SK-N-SH treated with all-trans-retinoic acid at 6 μM for 48 hours (cell line): ENCODE data around the gene STIMATE.

Source experiments
- ATAC-seq: fragments of 200-7000 bp; cut with Tn5 transposase; 3 replicates; pipeline ENCODE4 v1.9.1; 2020; ENCODE audit warnings: mild to moderate bottlenecking, moderate library complexity
- ARNTL ChIP-seq: fragments of 450-650 bp; formaldehyde crosslinking; IDR thresholded peaks from 2 replicates; pipeline ENCODE4 v1.5.0; 2020; ENCODE audit warnings: low read depth, mild to moderate bottlenecking, moderate library complexity, borderline replicate concordance
- BACH2 ChIP-seq: fragments of 250-450 bp; sonication (Bioruptor Pico); IDR thresholded peaks from 2 replicates; pipeline ENCODE4 v1.9.0; 2021; ENCODE audit warnings: mild to moderate bottlenecking, borderline replicate concordance
- CSDC2 ChIP-seq: fragments of 250-450 bp; sonication (Bioruptor Pico); IDR thresholded peaks from 2 replicates; pipeline ENCODE4 v1.5.0; 2020; ENCODE audit warnings: mild to moderate bottlenecking, moderate library complexity
- ESRRG ChIP-seq: fragments of 250-450 bp; sonication (Bioruptor Pico); IDR thresholded peaks from 2 replicates; pipeline ENCODE4 v1.6.1; 2021; ENCODE audit warnings: mild to moderate bottlenecking
- GLIS3 ChIP-seq: fragments of 250-450 bp; sonication (Bioruptor Pico); IDR thresholded peaks from 2 replicates; pipeline ENCODE4 v1.5.0; 2020; ENCODE audit warnings: mild to moderate bottlenecking, moderate library complexity
- ISL1 ChIP-seq: fragments of 250-450 bp; sonication (Bioruptor Pico); IDR thresholded peaks from 2 replicates; pipeline ENCODE4 v2.1.2; 2022; ENCODE audit warnings: mild to moderate bottlenecking, moderate library complexity
- OSR1 ChIP-seq: fragments of 250-450 bp; sonication (Bioruptor Pico); IDR thresholded peaks from 2 replicates; pipeline ENCODE4 v1.8.0; 2022; ENCODE audit warnings: moderate library complexity, mild to moderate bottlenecking, inconsistent platforms
- PPARA ChIP-seq: fragments of 250-450 bp; sonication (Bioruptor Pico); IDR thresholded peaks from 2 replicates; pipeline ENCODE4 v1.5.0; 2020; ENCODE audit warnings: mild to moderate bottlenecking, borderline replicate concordance
- RARB ChIP-seq: fragments of 250-450 bp; sonication (Bioruptor Pico); IDR thresholded peaks from 2 replicates; pipeline ENCODE4 v1.8.0; 2021; ENCODE audit warnings: mild to moderate bottlenecking, moderate library complexity
- SNAI2 ChIP-seq: fragments of 250-450 bp; sonication (Bioruptor Pico); IDR thresholded peaks from 2 replicates; pipeline ENCODE4 v1.5.0; 2020; ENCODE audit warnings: mild to moderate bottlenecking, moderate library complexity
- TCF4 ChIP-seq: fragments of 250-450 bp; sonication (Bioruptor Pico); IDR thresholded peaks from 2 replicates; pipeline ENCODE4 v1.8.0; 2021; ENCODE audit warnings: mild to moderate bottlenecking, moderate library complexity, borderline replicate concordance
- TOX ChIP-seq: fragments of 250-450 bp; sonication (Bioruptor Pico); IDR thresholded peaks from 2 replicates; pipeline ENCODE4 v1.8.0; 2021; ENCODE audit warnings: mild to moderate bottlenecking, moderate library complexity, borderline replicate concordance
- ZC3H10 ChIP-seq: fragments of 250-450 bp; sonication (Bioruptor Pico); IDR thresholded peaks from 2 replicates; pipeline ENCODE4 v1.5.1; 2021; ENCODE audit warnings: mild to moderate bottlenecking, moderate library complexity
- ZFP30 ChIP-seq: fragments of 450-650 bp; formaldehyde crosslinking; IDR thresholded peaks from 2 replicates; pipeline ENCODE4 v1.5.0; 2022; ENCODE audit warnings: mild to moderate bottlenecking, moderate library complexity
- ZNF565 ChIP-seq: fragments of 450-650 bp; formaldehyde crosslinking; conservative IDR thresholded peaks from 2 replicates; pipeline ENCODE4 v1.5.0; 2020; ENCODE audit warnings: low read depth, mild to moderate bottlenecking, moderate library complexity
- ZNF70 ChIP-seq: fragments of 450-650 bp; formaldehyde crosslinking; IDR thresholded peaks from 2 replicates; pipeline ENCODE4 v1.5.0; 2020; ENCODE audit warnings: mild to moderate bottlenecking, moderate library complexity
- TF ChIP-seq, protein P1 (sequence below): fragments of 250-450 bp; sonication (Bioruptor Pico); IDR thresholded peaks from 2 replicates; pipeline ENCODE4 v1.8.0; 2021; ENCODE audit warnings: low read depth, mild to moderate bottlenecking, moderate library complexity, borderline replicate concordance
- TF ChIP-seq, protein P2 (sequence below): fragments of 250-450 bp; sonication (Bioruptor Pico); IDR thresholded peaks from 2 replicates; pipeline ENCODE4 v1.5.1; 2020; ENCODE audit warnings: low read depth, mild to moderate bottlenecking, moderate library complexity
- TF ChIP-seq, protein P3 (sequence below): fragments of 250-450 bp; sonication (Bioruptor Pico); IDR thresholded peaks from 2 replicates; pipeline ENCODE4 v1.8.0; 2020; ENCODE audit warnings: mild to moderate bottlenecking, moderate library complexity, borderline replicate concordance
- TF ChIP-seq, protein P4 (sequence below): fragments of 250-450 bp; sonication (Bioruptor Pico); IDR thresholded peaks from 2 replicates; pipeline ENCODE4 v1.5.1; 2021; ENCODE audit warnings: mild to moderate bottlenecking, moderate library complexity
- TF ChIP-seq, protein P5 (sequence below): fragments of 250-450 bp; sonication (Bioruptor Pico); IDR thresholded peaks from 2 replicates; pipeline ENCODE4 v1.5.0; 2020; ENCODE audit warnings: mild to moderate bottlenecking, moderate library complexity

STIMATE gene

DNA sequence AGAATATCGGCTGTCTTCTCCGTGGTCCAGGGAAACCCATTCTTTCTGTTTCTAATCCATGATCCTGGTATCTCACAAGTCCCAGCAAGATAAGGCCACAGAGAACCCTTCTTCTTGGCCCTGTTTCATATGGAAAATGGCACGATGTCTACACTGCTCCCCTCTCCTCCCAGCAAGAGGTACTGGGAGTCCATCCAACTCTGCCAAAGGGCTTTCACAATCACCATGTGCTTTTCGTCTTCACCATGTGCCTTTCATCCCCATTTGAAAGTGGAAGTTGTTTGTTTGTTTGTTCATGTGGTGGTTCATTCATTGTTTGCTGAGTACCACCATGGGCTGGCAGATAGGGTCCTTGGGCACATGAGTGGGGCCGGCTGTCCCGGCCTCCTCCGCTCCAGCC is 97.3 kb downstream of the STIMATE start:
- ATAC-seq: no peak
- TF ChIP-seq, protein P1, sequence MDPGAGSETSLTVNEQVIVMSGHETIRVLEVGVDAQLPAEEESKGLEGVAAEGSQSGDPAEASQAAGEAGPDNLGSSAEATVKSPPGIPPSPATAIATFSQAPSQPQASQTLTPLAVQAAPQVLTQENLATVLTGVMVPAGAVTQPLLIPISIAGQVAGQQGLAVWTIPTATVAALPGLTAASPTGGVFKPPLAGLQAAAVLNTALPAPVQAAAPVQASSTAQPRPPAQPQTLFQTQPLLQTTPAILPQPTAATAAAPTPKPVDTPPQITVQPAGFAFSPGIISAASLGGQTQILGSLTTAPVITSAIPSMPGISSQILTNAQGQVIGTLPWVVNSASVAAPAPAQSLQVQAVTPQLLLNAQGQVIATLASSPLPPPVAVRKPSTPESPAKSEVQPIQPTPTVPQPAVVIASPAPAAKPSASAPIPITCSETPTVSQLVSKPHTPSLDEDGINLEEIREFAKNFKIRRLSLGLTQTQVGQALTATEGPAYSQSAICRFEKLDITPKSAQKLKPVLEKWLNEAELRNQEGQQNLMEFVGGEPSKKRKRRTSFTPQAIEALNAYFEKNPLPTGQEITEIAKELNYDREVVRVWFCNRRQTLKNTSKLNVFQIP (CRISPR knock-in tag): no peak
- TF ChIP-seq TOX (CRISPR knock-in tag) (no peak), ZC3H10 (CRISPR knock-in tag) (no peak), BACH2 (CRISPR knock-in tag) (no peak), ZNF70 (no peak), PPARA (CRISPR knock-in tag) (no peak), ZFP30 (CRISPR knock-in tag) (no peak), SNAI2 (no peak), CSDC2 (no peak), ZNF565 (no peak), RARB (CRISPR knock-in tag) (no peak), ISL1 (no peak)
- TF ChIP-seq, protein P2, sequence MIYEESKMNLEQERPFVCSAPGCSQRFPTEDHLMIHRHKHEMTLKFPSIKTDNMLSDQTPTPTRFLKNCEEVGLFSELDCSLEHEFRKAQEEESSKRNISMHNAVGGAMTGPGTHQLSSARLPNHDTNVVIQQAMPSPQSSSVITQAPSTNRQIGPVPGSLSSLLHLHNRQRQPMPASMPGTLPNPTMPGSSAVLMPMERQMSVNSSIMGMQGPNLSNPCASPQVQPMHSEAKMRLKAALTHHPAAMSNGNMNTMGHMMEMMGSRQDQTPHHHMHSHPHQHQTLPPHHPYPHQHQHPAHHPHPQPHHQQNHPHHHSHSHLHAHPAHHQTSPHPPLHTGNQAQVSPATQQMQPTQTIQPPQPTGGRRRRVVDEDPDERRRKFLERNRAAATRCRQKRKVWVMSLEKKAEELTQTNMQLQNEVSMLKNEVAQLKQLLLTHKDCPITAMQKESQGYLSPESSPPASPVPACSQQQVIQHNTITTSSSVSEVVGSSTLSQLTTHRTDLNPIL (CRISPR knock-in tag): no peak
- TF ChIP-seq, protein P3, sequence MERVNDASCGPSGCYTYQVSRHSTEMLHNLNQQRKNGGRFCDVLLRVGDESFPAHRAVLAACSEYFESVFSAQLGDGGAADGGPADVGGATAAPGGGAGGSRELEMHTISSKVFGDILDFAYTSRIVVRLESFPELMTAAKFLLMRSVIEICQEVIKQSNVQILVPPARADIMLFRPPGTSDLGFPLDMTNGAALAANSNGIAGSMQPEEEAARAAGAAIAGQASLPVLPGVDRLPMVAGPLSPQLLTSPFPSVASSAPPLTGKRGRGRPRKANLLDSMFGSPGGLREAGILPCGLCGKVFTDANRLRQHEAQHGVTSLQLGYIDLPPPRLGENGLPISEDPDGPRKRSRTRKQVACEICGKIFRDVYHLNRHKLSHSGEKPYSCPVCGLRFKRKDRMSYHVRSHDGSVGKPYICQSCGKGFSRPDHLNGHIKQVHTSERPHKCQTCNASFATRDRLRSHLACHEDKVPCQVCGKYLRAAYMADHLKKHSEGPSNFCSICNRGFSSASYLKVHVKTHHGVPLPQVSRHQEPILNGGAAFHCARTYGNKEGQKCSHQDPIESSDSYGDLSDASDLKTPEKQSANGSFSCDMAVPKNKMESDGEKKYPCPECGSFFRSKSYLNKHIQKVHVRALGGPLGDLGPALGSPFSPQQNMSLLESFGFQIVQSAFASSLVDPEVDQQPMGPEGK (CRISPR knock-in tag): no peak
- TF ChIP-seq, protein P4, sequence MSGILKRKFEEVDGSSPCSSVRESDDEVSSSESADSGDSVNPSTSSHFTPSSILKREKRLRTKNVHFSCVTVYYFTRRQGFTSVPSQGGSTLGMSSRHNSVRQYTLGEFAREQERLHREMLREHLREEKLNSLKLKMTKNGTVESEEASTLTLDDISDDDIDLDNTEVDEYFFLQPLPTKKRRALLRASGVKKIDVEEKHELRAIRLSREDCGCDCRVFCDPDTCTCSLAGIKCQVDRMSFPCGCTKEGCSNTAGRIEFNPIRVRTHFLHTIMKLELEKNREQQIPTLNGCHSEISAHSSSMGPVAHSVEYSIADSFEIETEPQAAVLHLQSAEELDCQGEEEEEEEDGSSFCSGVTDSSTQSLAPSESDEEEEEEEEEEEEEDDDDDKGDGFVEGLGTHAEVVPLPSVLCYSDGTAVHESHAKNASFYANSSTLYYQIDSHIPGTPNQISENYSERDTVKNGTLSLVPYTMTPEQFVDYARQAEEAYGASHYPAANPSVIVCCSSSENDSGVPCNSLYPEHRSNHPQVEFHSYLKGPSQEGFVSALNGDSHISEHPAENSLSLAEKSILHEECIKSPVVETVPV (CRISPR knock-in tag): no peak
- TF ChIP-seq, protein P5, sequence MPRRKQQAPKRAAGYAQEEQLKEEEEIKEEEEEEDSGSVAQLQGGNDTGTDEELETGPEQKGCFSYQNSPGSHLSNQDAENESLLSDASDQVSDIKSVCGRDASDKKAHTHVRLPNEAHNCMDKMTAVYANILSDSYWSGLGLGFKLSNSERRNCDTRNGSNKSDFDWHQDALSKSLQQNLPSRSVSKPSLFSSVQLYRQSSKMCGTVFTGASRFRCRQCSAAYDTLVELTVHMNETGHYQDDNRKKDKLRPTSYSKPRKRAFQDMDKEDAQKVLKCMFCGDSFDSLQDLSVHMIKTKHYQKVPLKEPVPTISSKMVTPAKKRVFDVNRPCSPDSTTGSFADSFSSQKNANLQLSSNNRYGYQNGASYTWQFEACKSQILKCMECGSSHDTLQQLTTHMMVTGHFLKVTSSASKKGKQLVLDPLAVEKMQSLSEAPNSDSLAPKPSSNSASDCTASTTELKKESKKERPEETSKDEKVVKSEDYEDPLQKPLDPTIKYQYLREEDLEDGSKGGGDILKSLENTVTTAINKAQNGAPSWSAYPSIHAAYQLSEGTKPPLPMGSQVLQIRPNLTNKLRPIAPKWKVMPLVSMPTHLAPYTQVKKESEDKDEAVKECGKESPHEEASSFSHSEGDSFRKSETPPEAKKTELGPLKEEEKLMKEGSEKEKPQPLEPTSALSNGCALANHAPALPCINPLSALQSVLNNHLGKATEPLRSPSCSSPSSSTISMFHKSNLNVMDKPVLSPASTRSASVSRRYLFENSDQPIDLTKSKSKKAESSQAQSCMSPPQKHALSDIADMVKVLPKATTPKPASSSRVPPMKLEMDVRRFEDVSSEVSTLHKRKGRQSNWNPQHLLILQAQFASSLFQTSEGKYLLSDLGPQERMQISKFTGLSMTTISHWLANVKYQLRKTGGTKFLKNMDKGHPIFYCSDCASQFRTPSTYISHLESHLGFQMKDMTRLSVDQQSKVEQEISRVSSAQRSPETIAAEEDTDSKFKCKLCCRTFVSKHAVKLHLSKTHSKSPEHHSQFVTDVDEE: no peak

DNA sequence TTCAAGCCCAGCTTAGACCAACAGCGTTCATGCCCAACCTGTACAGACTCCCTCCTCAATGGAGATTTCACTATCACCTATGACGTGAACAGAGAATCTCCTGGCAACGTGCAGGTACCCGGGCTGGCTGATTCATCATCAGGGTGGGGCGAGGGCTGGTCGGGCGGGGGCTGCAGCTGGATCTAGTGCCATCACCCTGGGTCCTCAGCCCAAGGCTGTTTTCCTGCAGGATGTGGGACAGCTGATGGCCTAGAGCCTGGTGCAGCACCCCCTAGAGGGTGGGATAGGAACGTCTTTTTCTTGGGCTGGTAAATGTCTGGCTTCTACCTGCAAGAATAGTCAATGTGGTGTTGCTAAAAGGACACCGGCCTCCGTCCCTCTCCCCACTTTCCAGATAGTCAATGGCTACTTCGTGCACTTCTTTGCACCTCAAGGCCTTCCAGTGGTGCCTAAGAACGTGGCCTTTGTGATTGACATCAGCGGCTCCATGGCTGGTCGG is 98.3 kb downstream of the STIMATE start:
- ATAC-seq: peak; percentile 57; the same call in 2 of the 3 replicates
- TF ChIP-seq, protein P1 (CRISPR knock-in tag): no peak
- no peak for TF ChIP-seq BACH2 (CRISPR knock-in tag)
- TF ChIP-seq OSR1: no peak
- no peak for TF ChIP-seq ZNF565
- no peak for TF ChIP-seq PPARA (CRISPR knock-in tag)
- no peak for TF ChIP-seq ZC3H10 (CRISPR knock-in tag)
- TF ChIP-seq, protein P3 (CRISPR knock-in tag): no peak
- no peak for TF ChIP-seq SNAI2
- no peak for TF ChIP-seq ESRRG (CRISPR knock-in tag)
- no peak for TF ChIP-seq CSDC2
- no peak for TF ChIP-seq ARNTL
- no peak for TF ChIP-seq GLIS3 (CRISPR knock-in tag)
- TF ChIP-seq TCF4 (CRISPR knock-in tag): no peak
- TF ChIP-seq, protein P5: no peak
